Astrocyte (in vitro differentiated cells and primary cell): ENCODE data around the gene C19orf47.

Experiments
- EZH2 ChIP-seq: IDR thresholded peaks from 2 replicates; pipeline ENCODE4 v1.6.1; 2012; ENCODE audit warnings: mild to moderate bottlenecking, low read length, inconsistent platforms; ENCODE audit not compliant: insufficient read depth
- TF ChIP-seq, protein P1 (sequence below): IDR thresholded peaks from 2 replicates; pipeline ENCODE4 v1.5.1; 2011; ENCODE audit warnings: low read depth, mild to moderate bottlenecking, inconsistent platforms, low read length, moderate library complexity; ENCODE audit not compliant: insufficient read depth

DNA sequence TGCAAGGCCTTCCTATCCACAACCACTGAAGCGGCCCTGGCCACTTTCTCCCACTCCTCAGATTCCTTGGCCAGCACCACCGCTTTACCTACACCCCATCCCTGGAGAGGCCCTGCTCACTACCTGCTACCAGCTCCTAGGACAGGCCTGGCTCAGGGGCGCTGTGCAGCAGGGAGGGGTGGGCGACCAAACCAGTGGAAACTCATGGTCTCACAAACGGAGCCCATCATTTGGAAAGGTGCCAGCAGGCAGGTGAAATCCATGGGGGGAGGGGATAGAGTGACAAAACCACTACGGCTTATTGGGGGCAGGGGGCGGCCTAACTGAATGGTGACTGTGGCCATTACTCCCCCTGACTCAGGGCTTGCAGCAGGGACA, 27.6 kb downstream of the C19orf47 start:
- TF ChIP-seq, protein P1, sequence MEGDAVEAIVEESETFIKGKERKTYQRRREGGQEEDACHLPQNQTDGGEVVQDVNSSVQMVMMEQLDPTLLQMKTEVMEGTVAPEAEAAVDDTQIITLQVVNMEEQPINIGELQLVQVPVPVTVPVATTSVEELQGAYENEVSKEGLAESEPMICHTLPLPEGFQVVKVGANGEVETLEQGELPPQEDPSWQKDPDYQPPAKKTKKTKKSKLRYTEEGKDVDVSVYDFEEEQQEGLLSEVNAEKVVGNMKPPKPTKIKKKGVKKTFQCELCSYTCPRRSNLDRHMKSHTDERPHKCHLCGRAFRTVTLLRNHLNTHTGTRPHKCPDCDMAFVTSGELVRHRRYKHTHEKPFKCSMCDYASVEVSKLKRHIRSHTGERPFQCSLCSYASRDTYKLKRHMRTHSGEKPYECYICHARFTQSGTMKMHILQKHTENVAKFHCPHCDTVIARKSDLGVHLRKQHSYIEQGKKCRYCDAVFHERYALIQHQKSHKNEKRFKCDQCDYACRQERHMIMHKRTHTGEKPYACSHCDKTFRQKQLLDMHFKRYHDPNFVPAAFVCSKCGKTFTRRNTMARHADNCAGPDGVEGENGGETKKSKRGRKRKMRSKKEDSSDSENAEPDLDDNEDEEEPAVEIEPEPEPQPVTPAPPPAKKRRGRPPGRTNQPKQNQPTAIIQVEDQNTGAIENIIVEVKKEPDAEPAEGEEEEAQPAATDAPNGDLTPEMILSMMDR, result no peak
- TF ChIP-seq EZH2, result no peak
